PFSK-1 (cell line): ENCODE measurements around the gene COA8.

Experiments
- FOXP2 ChIP-seq: optimal IDR thresholded peaks from 2 replicates; pipeline ENCODE3; 2011; ENCODE audit warnings: borderline replicate concordance, control low read depth, inconsistent platforms; ENCODE audit not compliant: insufficient read depth; ENCODE audit errors: extremely low read length, extremely low read depth
- POLR2AphosphoS5 ChIP-seq: IDR thresholded peaks from 2 replicates; pipeline ENCODE4 v1.6.1; 2012; ENCODE audit warnings: low read depth, mild to moderate bottlenecking, control low read depth, low read length, moderate library complexity
- SIN3A ChIP-seq: IDR thresholded peaks from 2 replicates; pipeline ENCODE4 v1.6.1; 2012; ENCODE audit warnings: mild to moderate bottlenecking, low read length, moderate library complexity, borderline replicate concordance; ENCODE audit not compliant: insufficient read depth
- TAF1 ChIP-seq: IDR thresholded peaks from 2 replicates; pipeline ENCODE4 v1.6.1; 2012; ENCODE audit warnings: low read length, control low read depth, borderline replicate concordance; ENCODE audit not compliant: insufficient read depth
- TF ChIP-seq, protein P1 (sequence below), 2 experiments: IDR thresholded peaks; 2 replicates each; pipeline versions ENCODE4 v1.6.1 to v1.8.0; 2011 to 2012; ENCODE audit warnings: low read depth in 2 of 2, low read length in 2 of 2, control low read depth in 1 of 2, inconsistent platforms in 1 of 2, mild to moderate bottlenecking in 1 of 2, moderate library complexity in 1 of 2; ENCODE audit not compliant: insufficient read depth in 1 of 2

Gene COA8

DNA sequence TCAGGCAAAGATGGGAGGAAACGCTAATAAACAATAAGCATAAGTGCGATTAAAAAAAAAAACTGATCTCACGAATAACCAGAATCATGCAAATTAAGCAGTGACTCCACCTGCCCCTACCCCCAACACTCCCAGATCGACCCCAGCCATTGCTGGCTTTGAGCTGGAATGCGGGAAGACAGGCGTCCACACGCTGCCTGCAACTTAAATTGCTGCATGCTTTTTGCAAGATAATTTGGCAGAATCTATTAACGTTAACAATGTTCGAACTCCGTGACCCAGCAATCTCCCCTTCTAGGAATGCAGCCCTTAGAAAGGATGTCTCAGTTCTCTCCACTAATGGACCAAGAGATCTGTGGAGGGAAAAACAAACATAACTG is 39.2 kb upstream of the COA8 start:
- TF ChIP-seq FOXP2 (no peak), TAF1 (no peak), POLR2AphosphoS5 (no peak), SIN3A (no peak)
- TF ChIP-seq, protein P1, sequence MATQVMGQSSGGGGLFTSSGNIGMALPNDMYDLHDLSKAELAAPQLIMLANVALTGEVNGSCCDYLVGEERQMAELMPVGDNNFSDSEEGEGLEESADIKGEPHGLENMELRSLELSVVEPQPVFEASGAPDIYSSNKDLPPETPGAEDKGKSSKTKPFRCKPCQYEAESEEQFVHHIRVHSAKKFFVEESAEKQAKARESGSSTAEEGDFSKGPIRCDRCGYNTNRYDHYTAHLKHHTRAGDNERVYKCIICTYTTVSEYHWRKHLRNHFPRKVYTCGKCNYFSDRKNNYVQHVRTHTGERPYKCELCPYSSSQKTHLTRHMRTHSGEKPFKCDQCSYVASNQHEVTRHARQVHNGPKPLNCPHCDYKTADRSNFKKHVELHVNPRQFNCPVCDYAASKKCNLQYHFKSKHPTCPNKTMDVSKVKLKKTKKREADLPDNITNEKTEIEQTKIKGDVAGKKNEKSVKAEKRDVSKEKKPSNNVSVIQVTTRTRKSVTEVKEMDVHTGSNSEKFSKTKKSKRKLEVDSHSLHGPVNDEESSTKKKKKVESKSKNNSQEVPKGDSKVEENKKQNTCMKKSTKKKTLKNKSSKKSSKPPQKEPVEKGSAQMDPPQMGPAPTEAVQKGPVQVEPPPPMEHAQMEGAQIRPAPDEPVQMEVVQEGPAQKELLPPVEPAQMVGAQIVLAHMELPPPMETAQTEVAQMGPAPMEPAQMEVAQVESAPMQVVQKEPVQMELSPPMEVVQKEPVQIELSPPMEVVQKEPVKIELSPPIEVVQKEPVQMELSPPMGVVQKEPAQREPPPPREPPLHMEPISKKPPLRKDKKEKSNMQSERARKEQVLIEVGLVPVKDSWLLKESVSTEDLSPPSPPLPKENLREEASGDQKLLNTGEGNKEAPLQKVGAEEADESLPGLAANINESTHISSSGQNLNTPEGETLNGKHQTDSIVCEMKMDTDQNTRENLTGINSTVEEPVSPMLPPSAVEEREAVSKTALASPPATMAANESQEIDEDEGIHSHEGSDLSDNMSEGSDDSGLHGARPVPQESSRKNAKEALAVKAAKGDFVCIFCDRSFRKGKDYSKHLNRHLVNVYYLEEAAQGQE (IDR thresholded peaks at IDR 0.05; ENCODE audit: insufficient read depth in 1 of 2, low read depth in 2 of 2, low read length in 2 of 2), result no peak

DNA sequence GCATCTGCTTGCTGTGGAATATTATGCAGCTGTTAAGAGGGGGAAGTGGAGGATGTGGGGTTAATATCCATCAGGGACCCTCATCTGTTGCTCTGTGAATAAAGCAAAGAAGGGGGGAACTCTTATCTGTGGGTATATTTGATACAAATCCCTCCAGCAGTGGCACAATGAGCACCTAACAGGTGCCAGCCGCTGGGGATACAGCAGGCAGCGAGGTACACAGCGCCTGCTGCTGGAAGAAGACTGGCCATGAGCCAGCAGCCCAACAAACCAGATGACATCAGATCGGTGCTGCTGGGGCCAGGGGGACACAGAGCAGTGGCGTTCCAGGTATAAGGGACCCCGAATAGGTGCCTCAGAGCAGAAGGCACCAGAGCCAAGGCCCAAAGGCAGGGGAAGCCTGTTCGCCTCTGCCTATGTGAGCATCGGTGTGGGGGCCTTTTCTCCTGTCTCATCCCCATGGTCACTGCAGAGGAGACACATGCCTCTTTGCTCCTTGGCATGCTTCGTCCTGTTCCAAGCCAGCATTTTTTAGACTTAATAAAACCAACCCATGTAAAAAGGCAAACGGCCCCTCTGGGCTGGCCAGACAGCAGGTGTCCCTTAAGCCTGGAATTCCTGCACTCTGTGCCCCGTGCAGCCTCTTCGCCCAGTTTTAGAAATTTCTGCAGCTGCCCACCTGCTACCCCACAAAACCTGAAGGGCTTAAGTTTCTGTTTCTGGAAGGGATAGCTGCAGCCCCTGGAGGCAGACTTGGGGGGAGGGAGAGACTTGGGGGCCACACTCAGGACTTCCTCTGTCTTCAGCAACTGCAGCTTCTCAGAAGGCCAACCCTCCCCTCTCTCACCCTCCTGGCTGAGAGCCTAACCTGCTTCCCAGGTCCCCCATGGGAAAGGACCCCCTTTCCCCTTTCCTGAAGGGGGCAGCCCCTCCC is 38.5 kb upstream of the COA8 start:
- TF ChIP-seq POLR2AphosphoS5, result no peak

DNA sequence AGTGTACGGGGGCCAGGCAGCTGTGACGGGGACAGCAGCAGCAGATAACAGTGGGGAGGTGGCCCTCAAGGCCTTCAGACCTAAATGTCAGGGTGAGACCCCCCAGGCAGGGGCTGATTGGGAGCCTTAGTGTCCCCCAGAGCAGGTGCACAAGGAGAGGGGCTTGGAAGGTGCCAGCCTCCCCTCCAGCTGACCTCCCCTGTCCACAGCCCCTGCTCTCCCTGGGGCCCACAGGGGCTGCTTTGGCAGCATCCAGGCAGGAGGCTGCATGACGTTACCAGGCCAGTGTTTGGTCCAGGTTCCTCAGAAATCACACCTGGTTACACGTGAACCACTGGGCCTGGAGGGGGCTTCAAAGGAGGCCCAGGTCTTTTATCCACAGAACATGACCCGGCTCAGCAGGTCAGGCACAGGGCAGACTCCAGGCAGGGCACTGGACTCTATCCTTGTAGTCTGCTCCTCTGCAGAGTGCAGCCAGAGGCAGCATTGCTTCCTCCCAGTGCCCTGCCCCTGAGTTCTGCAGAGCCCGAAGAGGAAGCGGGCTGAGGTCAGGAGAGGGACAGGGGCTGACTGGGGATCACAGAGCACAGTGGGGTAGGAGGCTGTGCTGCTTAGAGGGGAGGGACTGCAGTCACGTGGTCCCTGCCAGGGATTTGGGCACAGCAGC is 36.4 kb upstream of the COA8 start:
- TF ChIP-seq POLR2AphosphoS5 (no peak), SIN3A (no peak), TAF1 (no peak), FOXP2 (no peak)
- TF ChIP-seq, protein P1 (IDR thresholded peaks at IDR 0.05; ENCODE audit: insufficient read depth in 1 of 2, low read depth in 2 of 2, low read length in 2 of 2), result no peak

DNA sequence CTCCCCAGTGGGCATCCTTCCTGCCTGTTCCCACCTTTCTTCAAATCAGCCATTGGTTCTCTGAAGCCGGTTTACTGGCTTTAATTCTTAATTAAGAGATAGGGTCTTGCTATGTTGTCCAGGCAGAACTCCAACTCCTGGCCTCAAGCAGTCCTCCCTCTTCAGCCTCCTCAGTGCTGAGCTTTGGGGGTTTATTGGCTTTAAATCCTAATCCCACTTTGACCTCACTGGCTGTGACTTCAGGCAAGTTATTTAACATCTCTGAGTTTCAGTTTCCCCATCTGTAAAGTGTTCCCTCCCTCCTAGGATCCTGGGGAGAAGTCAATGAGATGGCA is 35.9 kb upstream of the COA8 start:
- no peak for TF ChIP-seq FOXP2
- no peak for TF ChIP-seq TAF1
- no peak for TF ChIP-seq POLR2AphosphoS5
- TF ChIP-seq, protein P1 (IDR thresholded peaks at IDR 0.05; ENCODE audit: insufficient read depth in 1 of 2, low read depth in 2 of 2, low read length in 2 of 2), result no peak
- no peak for TF ChIP-seq SIN3A

DNA sequence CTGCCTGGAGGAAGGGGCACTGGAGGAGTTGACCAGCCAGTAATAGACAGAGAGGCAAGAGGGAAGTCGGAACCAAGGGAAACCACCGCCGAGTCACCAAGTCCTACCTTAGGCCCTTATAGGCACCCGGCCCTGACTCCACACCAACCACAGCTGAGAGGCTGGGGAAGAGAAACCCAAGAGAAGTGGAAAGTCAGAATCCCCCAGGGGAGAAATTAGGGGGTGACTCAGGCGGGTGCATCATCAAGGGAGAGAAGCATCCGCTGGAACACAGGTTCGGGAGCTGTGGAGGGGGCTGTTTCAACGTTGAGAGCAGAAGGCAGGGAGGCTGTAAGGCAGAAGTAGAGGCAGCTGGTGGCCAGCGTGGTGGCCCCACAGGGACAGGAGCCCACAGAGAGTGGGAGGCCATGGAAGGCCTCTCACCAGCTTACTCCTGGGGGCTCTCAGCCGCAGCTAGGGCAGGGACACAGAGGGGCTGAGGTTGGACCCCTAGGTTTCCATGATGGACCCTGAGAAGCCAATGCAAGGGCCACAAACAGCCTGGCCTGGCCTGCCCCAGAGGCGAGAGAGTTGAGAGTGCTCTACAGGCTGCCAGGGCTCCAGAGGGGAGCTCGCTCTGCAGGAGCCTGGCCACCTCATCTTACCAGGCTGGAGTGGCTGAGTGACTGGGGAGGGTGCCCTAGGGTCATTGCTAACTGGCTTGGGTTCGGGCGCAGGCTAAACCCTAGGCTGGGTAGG is 35.2 kb upstream of the COA8 start:
- TF ChIP-seq SIN3A, result no peak

DNA sequence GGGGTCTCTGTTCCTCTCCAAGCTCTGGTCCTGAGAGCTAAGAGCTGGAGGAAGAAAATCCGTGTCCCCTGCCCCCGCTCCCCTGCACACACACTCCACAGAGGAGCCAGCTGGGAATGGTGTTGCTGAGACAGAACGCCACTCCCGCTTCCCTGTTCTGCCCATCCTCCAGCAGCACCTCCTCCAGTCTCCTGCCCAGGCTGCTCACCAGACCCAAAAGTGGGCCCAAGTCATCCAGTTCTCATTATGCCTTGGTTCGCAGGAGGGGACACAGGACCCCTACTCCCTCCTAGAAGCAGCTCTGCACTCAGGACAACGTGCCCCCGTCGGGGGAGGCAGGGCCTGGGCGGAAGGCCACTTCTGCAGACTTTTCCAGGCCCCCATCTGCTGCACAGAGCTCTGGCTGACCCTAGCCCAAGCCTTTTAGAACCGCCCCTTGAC is 34.6 kb upstream of the COA8 start:
- TF ChIP-seq, protein P1 (IDR thresholded peaks at IDR 0.05; ENCODE audit: insufficient read depth in 1 of 2, low read depth in 2 of 2, low read length in 2 of 2), result no peak
- no peak for TF ChIP-seq SIN3A
- no peak for TF ChIP-seq POLR2AphosphoS5
- TF ChIP-seq FOXP2, result no peak
- no peak for TF ChIP-seq TAF1
